GM23338 (cell line): Measurements from ENCODE around the gene FGD4. TPM values are rescaled to one million over a fixed set of nuclear protein-coding genes. Genes with fewer than 3 reads are reported as not detected.

Experiments
- ATAC-seq: fragments of 200-7000 bp; cut with Tn5 transposase; 3 replicates; pipeline ENCODE4 v1.9.1; 2020
- DNase-seq: peaks from one replicate; pipeline ENCODE4 v3.0.0-alpha.2; 2015; ENCODE audit warnings: low spot score
- H2AFZ ChIP-seq: fragments of 200-600 bp; sonication (generic); 2 replicates; pipeline ENCODE4 v1.8.0; 2016; ENCODE audit warnings: antibody characterized with exemption, mild to moderate bottlenecking, moderate library complexity
- H3F3A ChIP-seq: fragments of 200-600 bp; sonication (generic); replicated peaks from 2 replicates; pipeline ENCODE4 v1.8.0; 2017; ENCODE audit warnings: antibody characterized with exemption, mixed run types, low read depth
- H3K27ac ChIP-seq: fragments of 200-600 bp; sonication (generic); 2 replicates; pipeline ENCODE4 v1.6.1; 2016; ENCODE audit warnings: low read depth
- H3K27me3 ChIP-seq: fragments of 200-600 bp; sonication (generic); 2 replicates; pipeline ENCODE4 v1.8.0; 2016; ENCODE audit warnings: mild to moderate bottlenecking, mixed run types, moderate library complexity; ENCODE audit not compliant: insufficient read depth
- H3K36me3 ChIP-seq: fragments of 200-600 bp; sonication (generic); 2 replicates; pipeline ENCODE4 v1.8.0; 2016; ENCODE audit warnings: mild to moderate bottlenecking; ENCODE audit not compliant: insufficient read depth
- H3K4me1 ChIP-seq: fragments of 200-600 bp; sonication (generic); 2 replicates; pipeline ENCODE4 v1.8.0; 2016; ENCODE audit warnings: mild to moderate bottlenecking, moderate library complexity; ENCODE audit not compliant: insufficient read depth
- H3K4me2 ChIP-seq: fragments of 200-600 bp; sonication (generic); 2 replicates; pipeline ENCODE4 v1.7.1; 2017; ENCODE audit warnings: mixed run types
- H3K4me3 ChIP-seq: fragments of 200-600 bp; sonication (generic); 2 replicates; pipeline ENCODE4 v1.6.1; 2016; ENCODE audit warnings: mixed run types
- H3K79me2 ChIP-seq: fragments of 200-600 bp; sonication (generic); replicated peaks from 2 replicates; pipeline ENCODE4 v1.8.0; 2017; ENCODE audit warnings: mild to moderate bottlenecking; ENCODE audit not compliant: insufficient read depth
- H3K9me2 ChIP-seq: fragments of 200-600 bp; sonication (generic); 2 replicates; pipeline ENCODE4 v1.8.0; 2017; ENCODE audit not compliant: insufficient read depth
- H4K20me1 ChIP-seq: fragments of 200-600 bp; sonication (generic); replicated peaks from 2 replicates; pipeline ENCODE4 v1.8.0; 2017; ENCODE audit warnings: mild to moderate bottlenecking; ENCODE audit not compliant: insufficient read depth
- H3K27ac Mint-ChIP-seq: 2 replicates; pipeline ENCODE4 v1.8.0; 2020; ENCODE audit warnings: inconsistent platforms, mild to moderate bottlenecking, moderate library complexity, mixed read lengths
- H3K27me3 Mint-ChIP-seq: 3 replicates; pipeline ENCODE4 v1.8.0; 2022; ENCODE audit warnings: low read depth, mild to moderate bottlenecking, moderate library complexity, mixed read lengths, inconsistent platforms; ENCODE audit not compliant: insufficient read depth, poor library complexity
- H3K36me3 Mint-ChIP-seq: 3 replicates; pipeline ENCODE4 v1.8.0; 2021; ENCODE audit warnings: low read depth, mild to moderate bottlenecking, inconsistent platforms, moderate library complexity, mixed read lengths
- H3K4me1 Mint-ChIP-seq: 3 replicates; pipeline ENCODE4 v1.8.0; 2020; ENCODE audit warnings: mild to moderate bottlenecking, inconsistent platforms, mixed read lengths
- H3K4me3 Mint-ChIP-seq: 3 replicates; pipeline ENCODE4 v1.8.0; 2021; ENCODE audit warnings: moderate library complexity, mild to moderate bottlenecking, inconsistent platforms, mixed read lengths
- H3K9me3 Mint-ChIP-seq: 3 replicates; pipeline ENCODE4 v1.8.0; 2020; ENCODE audit warnings: moderate library complexity, mild to moderate bottlenecking, inconsistent platforms, mixed read lengths
- CREB1 ChIP-seq: fragments of 250-450 bp; sonication (Bioruptor Pico); IDR thresholded peaks from 2 replicates; pipeline ENCODE4 v1.5.0; 2020; ENCODE audit warnings: low read depth, mild to moderate bottlenecking, moderate library complexity
- EZH2 ChIP-seq: fragments of 200-600 bp; sonication (generic); IDR thresholded peaks from one replicate; pipeline ENCODE4 v1.8.0; 2017; ENCODE audit warnings: antibody characterized with exemption, mild to moderate bottlenecking, low read depth; ENCODE audit not compliant: unreplicated experiment
- EZH2phosphoT487 ChIP-seq: fragments of 200-600 bp; sonication (generic); IDR thresholded peaks from one replicate; pipeline ENCODE4 v1.8.1; 2018; ENCODE audit warnings: antibody characterized with exemption; ENCODE audit not compliant: unreplicated experiment
- JUNB ChIP-seq: IDR thresholded peaks from one replicate; pipeline ENCODE4 v1.6.1; 2016; ENCODE audit warnings: antibody characterized with exemption; ENCODE audit not compliant: unreplicated experiment
- NANOG ChIP-seq: IDR thresholded peaks from 2 replicates; pipeline ENCODE4 v1.6.1; 2016; ENCODE audit warnings: antibody characterized with exemption, borderline replicate concordance
- POLR2AphosphoS5 ChIP-seq: IDR thresholded peaks from 2 replicates; pipeline ENCODE4 v1.6.1; 2016; ENCODE audit warnings: antibody characterized with exemption, low read depth
- STAT1 ChIP-seq: IDR thresholded peaks from one replicate; pipeline ENCODE4 v1.6.1; 2016; ENCODE audit warnings: antibody characterized with exemption; ENCODE audit not compliant: unreplicated experiment
- ZNF114 ChIP-seq: fragments of 250-450 bp; sonication (Bioruptor Pico); IDR thresholded peaks from 2 replicates; pipeline ENCODE4 v1.5.0; 2020; ENCODE audit warnings: mild to moderate bottlenecking, moderate library complexity
- ZNF331 ChIP-seq: fragments of 250-450 bp; sonication (Bioruptor Pico); IDR thresholded peaks from 2 replicates; pipeline ENCODE4 v1.5.0; 2020; ENCODE audit warnings: low read depth, mild to moderate bottlenecking, moderate library complexity
- polyA plus RNA-seq: library from polyadenylated mRNA; unstranded; fragments of >200 nt; fragmentation: Nextera tagmentation; extraction: Ambion mirVana; gene quantifications from 2 replicates; pipeline ENCODE4 v1.2.1, GENCODE V29; 2016
- total RNA-seq: library from RNA; depleted of rRNA; stranded (reverse); fragments of >200 nt; shearing (Covaris generic); gene quantifications from 2 replicates; pipeline ENCODE4 v1.2.3, GENCODE V29; 2014
- TF ChIP-seq, protein P1 (sequence below): IDR thresholded peaks from one replicate; pipeline ENCODE4 v1.6.1; 2018; ENCODE audit warnings: antibody characterized with exemption; ENCODE audit not compliant: unreplicated experiment
- TF ChIP-seq, protein P2 (sequence below): fragments of 250-450 bp; sonication (Bioruptor Pico); IDR thresholded peaks from 2 replicates; pipeline ENCODE4 v1.5.0; 2020; ENCODE audit warnings: mild to moderate bottlenecking, moderate library complexity
- TF ChIP-seq, protein P3 (sequence below), 2 experiments: fragments of 200-600 bp in 1 of 2; sonication (generic) in 1 of 2; conservative IDR thresholded peaks; 2 replicates each; pipeline versions ENCODE4 v1.5.1 to v1.6.1; 2016 to 2017; ENCODE audit warnings: antibody characterized with exemption in 2 of 2, low read depth in 2 of 2, mild to moderate bottlenecking in 2 of 2, moderate library complexity in 1 of 2
- TF ChIP-seq, protein P4 (sequence below): IDR thresholded peaks from 2 replicates; pipeline ENCODE4 v1.6.1; 2016; ENCODE audit warnings: antibody characterized with exemption

FGD4 gene
- total and polyA plus RNA-seq, 2 experiments from 2014 or later = 24.3 to 54.3 TPM

DNA sequence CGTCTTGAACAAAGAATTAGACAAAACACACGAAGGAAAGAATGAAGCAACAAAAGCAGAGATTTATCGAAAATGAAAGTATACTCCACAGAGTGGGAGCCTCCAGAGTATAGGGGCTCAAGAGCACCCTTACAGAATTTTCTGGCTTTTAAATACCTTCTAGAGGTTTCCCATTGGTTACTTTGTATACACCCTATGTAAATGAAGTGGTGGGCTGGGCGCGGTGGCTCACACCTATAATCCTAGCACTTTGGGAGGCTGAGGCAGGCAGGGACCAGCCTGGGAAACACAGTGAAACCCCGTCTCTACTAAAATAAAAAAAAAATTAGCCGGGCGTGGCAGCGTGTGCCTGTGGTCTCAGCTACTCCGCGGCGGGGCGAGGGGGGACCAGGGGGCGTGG lies 266.7 kb downstream of the FGD4 start:
- Histone ChIP-seq H3K4me3 (no peak overlapping the region), H2AFZ (peak overlapping the region; percentile 47; the same call in 1 of the 2 replicates)

More for the DNA sequence above, 266.7 kb downstream of the FGD4 start:
- H3K27ac Mint-ChIP-seq = no peak overlapping the region
- peaks cover 4% of the 10 kb centered on the region for H3K27me3 Mint-ChIP-seq
- Histone ChIP-seq H3K27me3 (no peaks in the 10 kb centered on the region), H3K4me2 (no peak overlapping the region), H3K79me2 (no peaks in the 10 kb centered on the region), H3K27ac (0 out of 2 replicates have a peak overlapping the region, but pooled peaks have one; percentile 59), H4K20me1 (no peaks in the 10 kb centered on the region), H3F3A (no peaks in the 10 kb centered on the region; the same call in 1 of the 2 replicates), H3K4me1 (no peaks in the 10 kb centered on the region), H3K36me3 (0 out of 2 replicates have a peak, but pooled peaks cover 3% of the 10 kb centered on the region), H3K9me2 (no peaks in the 10 kb centered on the region)
- peaks cover 20% of the 10 kb centered on the region for H3K36me3 Mint-ChIP-seq
- peaks cover 26% of the 10 kb centered on the region for H3K9me3 Mint-ChIP-seq
- DNase-seq (no peak), ATAC-seq (no peak)
- TF ChIP-seq ZNF114 (CRISPR knock-in tag) = no peak
- TF ChIP-seq NANOG = no peak
- TF ChIP-seq, protein P1, sequence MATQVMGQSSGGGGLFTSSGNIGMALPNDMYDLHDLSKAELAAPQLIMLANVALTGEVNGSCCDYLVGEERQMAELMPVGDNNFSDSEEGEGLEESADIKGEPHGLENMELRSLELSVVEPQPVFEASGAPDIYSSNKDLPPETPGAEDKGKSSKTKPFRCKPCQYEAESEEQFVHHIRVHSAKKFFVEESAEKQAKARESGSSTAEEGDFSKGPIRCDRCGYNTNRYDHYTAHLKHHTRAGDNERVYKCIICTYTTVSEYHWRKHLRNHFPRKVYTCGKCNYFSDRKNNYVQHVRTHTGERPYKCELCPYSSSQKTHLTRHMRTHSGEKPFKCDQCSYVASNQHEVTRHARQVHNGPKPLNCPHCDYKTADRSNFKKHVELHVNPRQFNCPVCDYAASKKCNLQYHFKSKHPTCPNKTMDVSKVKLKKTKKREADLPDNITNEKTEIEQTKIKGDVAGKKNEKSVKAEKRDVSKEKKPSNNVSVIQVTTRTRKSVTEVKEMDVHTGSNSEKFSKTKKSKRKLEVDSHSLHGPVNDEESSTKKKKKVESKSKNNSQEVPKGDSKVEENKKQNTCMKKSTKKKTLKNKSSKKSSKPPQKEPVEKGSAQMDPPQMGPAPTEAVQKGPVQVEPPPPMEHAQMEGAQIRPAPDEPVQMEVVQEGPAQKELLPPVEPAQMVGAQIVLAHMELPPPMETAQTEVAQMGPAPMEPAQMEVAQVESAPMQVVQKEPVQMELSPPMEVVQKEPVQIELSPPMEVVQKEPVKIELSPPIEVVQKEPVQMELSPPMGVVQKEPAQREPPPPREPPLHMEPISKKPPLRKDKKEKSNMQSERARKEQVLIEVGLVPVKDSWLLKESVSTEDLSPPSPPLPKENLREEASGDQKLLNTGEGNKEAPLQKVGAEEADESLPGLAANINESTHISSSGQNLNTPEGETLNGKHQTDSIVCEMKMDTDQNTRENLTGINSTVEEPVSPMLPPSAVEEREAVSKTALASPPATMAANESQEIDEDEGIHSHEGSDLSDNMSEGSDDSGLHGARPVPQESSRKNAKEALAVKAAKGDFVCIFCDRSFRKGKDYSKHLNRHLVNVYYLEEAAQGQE = no peak
- no peak for TF ChIP-seq STAT1
- TF ChIP-seq, protein P2, sequence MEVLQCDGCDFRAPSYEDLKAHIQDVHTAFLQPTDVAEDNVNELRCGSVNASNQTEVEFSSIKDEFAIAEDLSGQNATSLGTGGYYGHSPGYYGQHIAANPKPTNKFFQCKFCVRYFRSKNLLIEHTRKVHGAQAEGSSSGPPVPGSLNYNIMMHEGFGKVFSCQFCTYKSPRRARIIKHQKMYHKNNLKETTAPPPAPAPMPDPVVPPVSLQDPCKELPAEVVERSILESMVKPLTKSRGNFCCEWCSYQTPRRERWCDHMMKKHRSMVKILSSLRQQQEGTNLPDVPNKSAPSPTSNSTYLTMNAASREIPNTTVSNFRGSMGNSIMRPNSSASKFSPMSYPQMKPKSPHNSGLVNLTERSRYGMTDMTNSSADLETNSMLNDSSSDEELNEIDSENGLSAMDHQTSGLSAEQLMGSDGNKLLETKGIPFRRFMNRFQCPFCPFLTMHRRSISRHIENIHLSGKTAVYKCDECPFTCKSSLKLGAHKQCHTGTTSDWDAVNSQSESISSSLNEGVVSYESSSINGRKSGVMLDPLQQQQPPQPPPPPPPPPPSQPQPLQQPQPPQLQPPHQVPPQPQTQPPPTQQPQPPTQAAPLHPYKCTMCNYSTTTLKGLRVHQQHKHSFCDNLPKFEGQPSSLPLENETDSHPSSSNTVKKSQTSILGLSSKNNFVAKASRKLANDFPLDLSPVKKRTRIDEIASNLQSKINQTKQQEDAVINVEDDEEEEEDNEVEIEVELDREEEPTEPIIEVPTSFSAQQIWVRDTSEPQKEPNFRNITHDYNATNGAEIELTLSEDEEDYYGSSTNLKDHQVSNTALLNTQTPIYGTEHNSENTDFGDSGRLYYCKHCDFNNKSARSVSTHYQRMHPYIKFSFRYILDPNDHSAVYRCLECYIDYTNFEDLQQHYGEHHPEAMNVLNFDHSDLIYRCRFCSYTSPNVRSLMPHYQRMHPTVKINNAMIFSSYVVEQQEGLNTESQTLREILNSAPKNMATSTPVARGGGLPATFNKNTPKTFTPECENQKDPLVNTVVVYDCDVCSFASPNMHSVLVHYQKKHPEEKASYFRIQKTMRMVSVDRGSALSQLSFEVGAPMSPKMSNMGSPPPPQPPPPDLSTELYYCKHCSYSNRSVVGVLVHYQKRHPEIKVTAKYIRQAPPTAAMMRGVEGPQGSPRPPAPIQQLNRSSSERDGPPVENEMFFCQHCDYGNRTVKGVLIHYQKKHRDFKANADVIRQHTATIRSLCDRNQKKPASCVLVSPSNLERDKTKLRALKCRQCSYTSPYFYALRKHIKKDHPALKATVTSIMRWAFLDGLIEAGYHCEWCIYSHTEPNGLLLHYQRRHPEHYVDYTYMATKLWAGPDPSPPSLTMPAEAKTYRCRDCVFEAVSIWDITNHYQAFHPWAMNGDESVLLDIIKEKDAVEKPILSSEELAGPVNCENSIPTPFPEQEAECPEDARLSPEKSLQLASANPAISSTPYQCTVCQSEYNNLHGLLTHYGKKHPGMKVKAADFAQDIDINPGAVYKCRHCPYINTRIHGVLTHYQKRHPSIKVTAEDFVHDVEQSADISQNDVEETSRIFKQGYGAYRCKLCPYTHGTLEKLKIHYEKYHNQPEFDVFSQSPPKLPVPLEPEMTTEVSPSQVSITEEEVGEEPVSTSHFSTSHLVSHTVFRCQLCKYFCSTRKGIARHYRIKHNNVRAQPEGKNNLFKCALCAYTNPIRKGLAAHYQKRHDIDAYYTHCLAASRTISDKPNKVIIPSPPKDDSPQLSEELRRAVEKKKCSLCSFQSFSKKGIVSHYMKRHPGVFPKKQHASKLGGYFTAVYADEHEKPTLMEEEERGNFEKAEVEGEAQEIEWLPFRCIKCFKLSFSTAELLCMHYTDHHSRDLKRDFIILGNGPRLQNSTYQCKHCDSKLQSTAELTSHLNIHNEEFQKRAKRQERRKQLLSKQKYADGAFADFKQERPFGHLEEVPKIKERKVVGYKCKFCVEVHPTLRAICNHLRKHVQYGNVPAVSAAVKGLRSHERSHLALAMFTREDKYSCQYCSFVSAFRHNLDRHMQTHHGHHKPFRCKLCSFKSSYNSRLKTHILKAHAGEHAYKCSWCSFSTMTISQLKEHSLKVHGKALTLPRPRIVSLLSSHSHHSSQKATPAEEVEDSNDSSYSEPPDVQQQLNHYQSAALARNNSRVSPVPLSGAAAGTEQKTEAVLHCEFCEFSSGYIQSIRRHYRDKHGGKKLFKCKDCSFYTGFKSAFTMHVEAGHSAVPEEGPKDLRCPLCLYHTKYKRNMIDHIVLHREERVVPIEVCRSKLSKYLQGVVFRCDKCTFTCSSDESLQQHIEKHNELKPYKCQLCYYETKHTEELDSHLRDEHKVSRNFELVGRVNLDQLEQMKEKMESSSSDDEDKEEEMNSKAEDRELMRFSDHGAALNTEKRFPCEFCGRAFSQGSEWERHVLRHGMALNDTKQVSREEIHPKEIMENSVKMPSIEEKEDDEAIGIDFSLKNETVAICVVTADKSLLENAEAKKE (CRISPR knock-in tag) = no peak
- TF ChIP-seq CREB1 (CRISPR knock-in tag) = no peak
- TF ChIP-seq JUNB = no peak
- no peak for TF ChIP-seq POLR2AphosphoS5
- TF ChIP-seq EZH2phosphoT487 = no peak
- TF ChIP-seq, protein P3, sequence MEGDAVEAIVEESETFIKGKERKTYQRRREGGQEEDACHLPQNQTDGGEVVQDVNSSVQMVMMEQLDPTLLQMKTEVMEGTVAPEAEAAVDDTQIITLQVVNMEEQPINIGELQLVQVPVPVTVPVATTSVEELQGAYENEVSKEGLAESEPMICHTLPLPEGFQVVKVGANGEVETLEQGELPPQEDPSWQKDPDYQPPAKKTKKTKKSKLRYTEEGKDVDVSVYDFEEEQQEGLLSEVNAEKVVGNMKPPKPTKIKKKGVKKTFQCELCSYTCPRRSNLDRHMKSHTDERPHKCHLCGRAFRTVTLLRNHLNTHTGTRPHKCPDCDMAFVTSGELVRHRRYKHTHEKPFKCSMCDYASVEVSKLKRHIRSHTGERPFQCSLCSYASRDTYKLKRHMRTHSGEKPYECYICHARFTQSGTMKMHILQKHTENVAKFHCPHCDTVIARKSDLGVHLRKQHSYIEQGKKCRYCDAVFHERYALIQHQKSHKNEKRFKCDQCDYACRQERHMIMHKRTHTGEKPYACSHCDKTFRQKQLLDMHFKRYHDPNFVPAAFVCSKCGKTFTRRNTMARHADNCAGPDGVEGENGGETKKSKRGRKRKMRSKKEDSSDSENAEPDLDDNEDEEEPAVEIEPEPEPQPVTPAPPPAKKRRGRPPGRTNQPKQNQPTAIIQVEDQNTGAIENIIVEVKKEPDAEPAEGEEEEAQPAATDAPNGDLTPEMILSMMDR (conservative IDR thresholded peaks at IDR 0.05; ENCODE audit: low read depth in 2 of 2) = no peak
- no peak for TF ChIP-seq EZH2
- TF ChIP-seq ZNF331 (CRISPR knock-in tag) = no peak
- TF ChIP-seq, protein P4, sequence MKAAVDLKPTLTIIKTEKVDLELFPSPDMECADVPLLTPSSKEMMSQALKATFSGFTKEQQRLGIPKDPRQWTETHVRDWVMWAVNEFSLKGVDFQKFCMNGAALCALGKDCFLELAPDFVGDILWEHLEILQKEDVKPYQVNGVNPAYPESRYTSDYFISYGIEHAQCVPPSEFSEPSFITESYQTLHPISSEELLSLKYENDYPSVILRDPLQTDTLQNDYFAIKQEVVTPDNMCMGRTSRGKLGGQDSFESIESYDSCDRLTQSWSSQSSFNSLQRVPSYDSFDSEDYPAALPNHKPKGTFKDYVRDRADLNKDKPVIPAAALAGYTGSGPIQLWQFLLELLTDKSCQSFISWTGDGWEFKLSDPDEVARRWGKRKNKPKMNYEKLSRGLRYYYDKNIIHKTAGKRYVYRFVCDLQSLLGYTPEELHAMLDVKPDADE = no peak
- peaks cover 3% of the 10 kb centered on the region; the same call in 1 of the 3 replicates for H3K4me1 Mint-ChIP-seq
- H3K4me3 Mint-ChIP-seq = no peak overlapping the region
